ENCODE results near the gene HIPK2.

Gene HIPK2

DNA sequence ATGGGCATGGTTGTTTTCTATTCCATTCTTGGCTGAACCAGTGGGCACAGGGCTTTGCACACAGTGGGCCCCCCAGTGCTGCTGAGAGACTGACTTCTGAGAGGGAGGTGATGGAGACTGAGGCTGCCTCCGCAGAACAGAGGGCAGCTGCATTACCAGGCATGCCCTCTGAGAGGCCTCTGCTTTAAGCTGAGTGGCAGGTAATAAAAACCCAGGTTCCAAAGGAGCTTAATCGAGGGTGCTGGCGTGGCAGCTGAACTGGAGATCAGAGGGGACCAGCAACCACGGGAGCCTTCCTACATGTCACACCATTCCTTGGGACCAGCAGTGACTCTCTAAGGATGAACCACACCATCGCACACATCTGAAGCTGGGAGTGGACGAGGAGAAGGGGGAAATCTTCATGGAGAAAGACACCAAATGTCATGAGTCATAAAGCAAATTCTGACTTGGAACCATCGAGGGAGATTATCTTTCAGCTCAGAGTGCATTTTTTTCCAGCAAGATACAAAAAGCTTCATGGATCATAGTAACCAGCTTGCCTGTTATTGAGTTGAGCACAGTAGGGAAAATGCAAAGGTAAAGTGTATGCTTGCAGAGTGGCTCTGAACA lies 24.6 kb downstream of the HIPK2 start:
- FAIRE-seq (no peak), DNase-seq (ENCODE audit: low spot score) (no peak)

DNA sequence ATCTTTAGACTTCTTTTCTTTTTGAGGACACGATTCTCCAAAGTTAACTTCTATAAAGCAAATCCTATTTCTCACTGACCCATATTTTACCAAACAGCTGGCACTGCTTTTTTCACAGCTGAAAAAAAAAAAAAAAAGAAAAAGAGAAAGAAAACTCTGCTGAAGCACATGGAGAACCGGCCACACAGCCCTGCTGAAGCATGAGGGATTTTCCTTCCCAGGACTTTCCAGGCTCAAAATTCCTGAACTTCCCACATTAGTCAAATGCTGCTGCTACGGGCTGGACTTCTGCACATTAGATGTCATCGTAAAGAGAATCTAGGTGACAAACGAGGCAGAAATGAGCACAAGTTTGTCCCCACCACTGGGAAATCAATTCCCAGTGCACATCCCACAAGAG lies 25.2 kb downstream of the HIPK2 start:
- FAIRE-seq (no peak), DNase-seq (ENCODE audit: low spot score) (no peak)

DNA sequence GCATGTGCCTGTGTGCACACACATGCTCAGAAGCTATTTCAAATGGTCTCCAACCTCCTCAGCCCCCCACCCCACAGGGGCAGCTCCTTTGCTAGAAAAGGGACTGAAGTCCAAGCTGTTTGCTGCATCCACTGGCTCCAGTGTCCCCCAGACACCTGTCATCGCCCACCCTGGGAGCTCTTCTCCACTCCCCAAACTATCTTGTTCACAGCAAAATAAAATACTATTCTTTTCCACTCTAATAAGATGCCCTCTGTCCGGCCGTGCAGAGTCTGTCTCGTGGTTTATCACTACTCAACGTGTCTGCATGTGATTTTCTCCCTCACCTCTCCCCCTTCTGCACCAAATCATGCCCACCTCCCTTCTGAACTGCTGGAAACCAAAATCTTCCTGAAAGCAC lies 25.6 kb downstream of the HIPK2 start:
- FAIRE-seq: no peak
- DNase-seq (ENCODE audit: low spot score): no peak

DNA sequence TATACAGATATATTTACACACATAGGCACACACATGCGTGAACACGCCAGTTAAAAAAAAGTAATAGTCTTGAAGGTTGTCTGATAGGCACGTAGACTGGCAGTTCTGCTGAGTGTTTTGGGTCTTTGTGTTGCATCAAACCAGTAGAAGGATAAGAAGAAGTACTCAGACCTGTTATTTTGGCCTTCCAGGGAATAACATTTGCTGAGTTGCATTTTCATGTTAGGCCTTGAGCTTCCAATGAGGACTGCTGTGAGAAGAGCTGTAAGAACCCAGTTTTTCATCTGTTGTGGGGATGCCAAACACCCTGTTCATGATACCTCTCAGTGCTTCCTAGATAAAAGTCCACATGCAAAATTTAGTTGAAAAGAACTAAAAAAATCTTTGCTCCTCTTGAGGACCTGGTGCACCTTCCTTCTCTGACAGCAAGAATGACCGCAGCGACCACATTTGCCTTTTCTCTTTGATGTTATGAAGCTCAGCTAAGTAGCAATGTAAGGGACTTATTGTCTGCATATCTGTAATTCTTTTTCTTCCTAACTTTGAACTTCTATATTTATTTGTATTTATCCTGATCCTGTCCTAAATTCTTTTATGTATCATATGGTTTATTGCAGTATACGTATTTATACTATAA lies 27.2 kb downstream of the HIPK2 start:
- FAIRE-seq (no peak), DNase-seq (ENCODE audit: low spot score) (no peak)

DNA sequence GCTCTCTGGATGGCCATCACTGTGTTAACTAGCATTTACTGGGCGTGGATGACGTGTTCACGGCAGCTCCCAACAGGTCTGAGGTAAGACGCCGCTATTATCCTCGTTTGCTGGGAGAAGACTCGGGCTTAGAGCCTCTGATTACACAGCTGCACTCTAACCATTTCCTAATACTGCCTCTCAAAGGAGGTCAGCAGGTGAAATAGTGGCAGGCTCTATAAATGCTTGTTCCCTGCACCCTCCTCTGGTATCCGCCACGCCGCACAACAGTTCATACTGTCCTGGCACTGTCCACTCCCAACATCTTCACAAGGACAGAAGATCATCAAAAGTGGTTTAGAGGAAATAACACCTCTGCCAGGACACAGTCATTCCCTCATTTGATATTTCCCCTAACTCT lies 28.3 kb downstream of the HIPK2 start:
- FAIRE-seq (no peak), DNase-seq (ENCODE audit: low spot score) (no peak)

DNA sequence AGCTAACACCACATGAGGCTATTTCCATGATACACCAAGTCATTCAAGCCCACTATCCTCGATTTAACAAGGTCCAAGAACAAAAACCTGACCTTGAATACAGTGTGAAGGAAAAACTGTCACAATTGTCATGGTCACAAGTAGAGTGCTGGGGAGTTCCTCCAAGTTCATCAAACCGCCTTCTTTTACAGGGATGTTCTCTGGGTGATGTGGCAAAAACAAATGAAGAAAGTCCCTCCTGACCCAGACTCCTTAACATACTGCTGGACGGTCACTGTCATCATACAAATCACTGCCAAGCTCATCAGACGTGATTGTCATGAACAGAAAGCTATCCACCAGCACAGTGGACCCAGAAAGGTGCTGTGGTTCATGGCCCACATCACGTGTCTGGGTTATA lies 28.9 kb downstream of the HIPK2 start:
- FAIRE-seq (no peak), DNase-seq (ENCODE audit: low spot score) (no peak)

DNA sequence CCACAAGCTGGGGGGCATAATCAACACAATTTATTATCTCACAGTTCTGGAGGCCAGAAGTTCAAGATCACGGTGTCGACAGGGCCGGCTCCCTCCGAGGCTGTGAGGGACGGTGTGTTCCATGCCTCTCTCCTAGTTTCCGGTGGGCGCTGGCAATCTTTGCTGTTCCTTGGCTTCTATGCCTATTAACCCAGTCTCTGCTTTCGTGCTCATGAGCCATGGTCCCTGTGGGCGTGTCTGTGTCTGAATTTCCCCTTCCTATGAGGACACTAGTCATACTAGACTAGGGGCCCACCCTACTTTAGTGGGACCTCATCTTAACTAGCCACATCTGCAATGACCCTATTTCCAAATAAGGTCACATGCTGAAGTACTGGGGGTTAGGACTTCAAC lies 29.4 kb downstream of the HIPK2 start:
- no peak for DNase-seq (ENCODE audit: low spot score)

DNA sequence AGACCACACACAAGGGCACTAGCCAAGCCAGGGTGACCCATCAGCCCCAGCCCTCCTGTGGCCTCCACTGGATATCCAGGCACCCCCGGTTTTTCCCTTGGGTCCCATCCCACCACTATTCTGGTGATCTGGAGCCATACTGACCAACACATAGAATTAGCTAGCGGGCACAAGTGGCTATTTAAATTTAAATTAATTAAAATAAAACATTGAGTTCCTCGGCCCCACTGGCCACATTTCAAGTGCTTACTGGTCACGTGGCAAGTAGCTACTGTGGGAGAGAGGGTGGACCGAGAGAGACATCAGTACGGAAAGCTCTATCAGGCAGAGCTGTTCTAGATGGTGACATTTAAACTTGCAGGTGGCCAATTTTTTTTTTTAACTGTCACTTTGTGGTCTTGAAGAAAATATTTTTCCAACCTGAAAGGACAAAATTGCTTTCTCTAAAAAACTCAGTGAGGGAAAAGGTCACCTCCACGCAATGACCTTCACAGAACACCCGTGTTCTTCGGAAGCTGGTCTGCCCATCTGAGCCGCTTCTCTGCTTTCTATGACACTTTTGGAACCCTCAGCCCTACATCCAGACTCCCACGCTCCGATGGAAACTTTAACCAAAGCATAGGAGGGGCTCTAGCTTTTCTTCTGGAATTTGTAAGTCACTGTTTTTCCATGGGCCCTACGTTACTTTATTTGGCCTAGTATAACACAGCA lies 30.0 kb downstream of the HIPK2 start:
- DNase-seq (ENCODE audit: low spot score) (no peak), FAIRE-seq (no peak)

More for the DNA sequence above, 29.4 kb downstream of the HIPK2 start:
- no peak for FAIRE-seq

DNA sequence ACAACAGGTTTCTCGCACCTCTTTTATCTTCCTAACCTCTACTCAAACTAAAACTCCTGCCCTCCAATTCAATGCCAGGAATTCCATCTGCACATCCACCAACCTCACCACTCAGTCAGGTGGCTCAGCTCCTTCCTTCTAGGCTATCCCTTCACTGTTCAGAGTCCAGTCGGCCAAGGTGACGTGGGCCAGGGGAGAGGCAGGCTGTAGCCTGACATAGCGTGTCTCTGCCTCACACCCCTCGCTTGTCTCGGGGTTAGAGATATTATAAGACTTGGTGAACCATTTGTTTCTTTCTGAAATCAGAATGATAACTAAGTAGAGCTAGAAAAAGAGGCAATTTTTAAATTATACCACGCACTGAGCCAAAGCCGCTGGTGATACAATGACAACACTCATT lies 31.1 kb downstream of the HIPK2 start:
- FAIRE-seq (no peak), DNase-seq (ENCODE audit: low spot score) (no peak)

DNA sequence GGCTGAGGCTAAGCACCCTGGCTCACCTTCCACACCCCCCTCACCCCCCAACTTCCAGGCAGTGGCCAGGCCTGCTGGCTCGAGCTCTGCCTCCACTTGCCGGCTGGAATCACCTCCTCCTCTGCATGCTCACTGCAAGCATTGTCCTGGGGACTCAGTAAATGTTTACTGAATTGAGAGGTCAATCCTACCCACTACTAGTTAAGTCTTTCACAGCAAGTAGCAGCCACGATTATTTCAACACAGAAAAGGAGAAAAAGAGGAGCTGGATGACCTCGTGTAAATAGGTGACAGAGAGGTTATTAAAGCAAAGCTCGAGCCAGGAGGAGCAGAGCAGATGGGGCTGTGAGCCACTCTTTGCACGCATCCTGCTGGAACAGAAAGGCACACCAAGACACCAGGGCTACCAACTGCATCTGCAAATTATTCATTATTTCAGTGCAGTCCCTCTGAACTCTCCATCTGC lies 32.1 kb downstream of the HIPK2 start:
- FAIRE-seq (no peak), DNase-seq (ENCODE audit: low spot score) (no peak)

DNA sequence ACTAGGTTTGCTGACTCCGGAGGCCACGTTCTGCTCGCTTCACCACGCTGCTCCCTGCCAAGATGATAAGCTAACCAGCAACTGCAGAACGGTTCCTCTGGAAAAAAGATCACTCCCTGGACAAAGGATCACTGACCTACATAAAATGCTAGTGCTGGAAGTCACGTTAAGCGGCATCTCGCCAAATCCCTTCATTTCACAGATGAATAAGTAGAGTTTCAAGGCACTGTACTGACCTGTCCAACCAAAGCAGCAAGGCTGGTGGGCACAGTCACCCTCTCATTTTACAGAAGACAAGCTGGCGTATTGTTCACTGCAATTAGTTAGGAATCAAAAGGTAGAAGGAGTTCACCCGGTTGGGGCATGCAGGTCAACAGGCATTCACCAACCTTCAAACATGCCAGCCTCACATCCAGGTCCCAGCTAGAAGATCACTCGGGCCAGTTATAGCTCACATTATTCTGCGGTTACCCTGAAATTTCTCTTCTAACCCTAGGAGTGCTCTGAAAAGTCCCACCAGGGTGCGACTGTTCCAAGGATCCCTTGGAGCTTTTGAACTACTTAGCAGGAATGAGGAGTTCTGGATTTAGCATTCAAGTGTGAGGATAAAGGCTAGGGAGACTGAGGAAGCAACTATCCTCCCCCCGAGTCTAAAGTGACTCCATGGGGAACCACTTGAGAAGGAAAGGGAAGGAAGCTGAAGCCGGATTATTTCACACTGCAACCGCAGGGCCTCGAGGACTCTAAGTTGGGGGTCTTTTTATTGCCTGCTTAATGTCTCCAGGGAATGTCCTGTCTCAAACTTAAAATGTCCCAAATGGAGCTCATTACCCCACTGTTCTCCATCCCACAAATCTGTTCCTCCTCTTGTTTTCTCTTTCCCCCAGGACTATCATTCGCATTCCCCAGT lies 32.8 kb downstream of the HIPK2 start:
- DNase-seq (ENCODE audit: low spot score) (no peak), FAIRE-seq (no peak)

DNA sequence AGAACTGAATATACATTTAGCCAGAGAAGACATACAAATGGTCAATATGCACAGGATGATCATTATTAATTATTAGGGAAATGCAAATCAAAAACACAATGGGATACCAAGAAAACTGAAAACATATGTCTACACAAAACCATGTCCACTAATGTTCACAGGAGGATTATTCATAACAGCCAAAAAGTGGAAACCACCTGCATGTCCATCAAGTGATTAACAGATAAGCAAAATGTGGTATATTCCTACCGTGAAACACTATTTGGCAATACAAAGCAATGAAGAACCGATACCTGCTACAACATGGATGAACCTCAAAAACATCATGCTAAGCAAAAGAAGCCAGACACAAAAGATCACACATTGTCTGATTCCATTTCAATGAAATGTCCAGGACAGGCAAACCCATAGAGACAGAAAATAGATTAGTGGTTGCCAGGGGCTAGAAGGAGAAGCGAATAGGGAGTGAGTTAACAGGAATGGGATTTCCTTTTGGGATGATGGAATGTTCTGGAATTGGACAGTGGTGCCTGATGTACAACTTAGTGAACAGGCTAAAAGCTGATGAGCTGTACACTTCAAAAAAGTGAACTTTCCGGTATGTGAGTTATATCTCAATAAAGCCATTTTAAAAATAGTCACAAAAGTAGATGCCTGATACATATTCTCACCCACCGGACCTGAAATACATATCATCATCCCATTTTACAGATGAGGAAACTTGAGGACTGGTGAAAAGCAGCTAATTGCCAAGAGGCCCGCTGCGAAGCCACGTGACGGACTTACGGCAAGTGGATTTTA lies 33.6 kb downstream of the HIPK2 start:
- DNase-seq (ENCODE audit: low spot score) (no peak), FAIRE-seq (no peak)

DNA sequence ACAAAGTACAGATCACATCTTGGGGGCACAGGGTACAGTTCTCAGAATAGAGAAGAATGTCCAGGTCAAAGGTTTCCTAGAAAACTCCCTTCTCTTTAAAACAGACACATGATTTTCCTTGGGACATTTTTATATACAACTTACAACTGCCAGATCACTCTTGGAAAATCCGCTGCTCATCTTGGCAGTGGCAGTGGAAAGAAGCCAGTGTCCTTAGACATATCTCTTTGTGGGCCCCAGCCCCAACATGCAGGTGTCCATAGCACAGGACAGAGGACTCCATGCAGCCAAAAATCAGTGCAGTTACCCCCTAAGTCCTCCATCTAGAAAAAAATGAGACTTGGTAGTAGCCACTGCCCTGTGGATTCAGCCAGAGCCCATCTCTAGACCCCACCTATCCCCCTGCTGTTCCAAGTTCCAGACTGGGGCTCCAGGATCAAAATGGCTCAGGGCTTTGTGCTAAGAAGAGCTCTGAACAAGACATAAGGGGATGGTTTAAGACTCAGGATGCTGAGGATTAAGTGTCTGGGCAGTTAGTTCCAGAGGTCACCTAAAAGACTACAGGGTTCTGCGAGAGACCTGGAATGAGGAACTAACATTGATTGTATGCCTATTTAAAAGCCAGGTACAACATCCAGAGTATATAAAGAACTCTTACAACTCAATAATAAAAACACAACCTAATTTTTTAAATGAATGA lies 34.4 kb downstream of the HIPK2 start:
- no peak for DNase-seq (ENCODE audit: low spot score)
- no peak for FAIRE-seq

DNA sequence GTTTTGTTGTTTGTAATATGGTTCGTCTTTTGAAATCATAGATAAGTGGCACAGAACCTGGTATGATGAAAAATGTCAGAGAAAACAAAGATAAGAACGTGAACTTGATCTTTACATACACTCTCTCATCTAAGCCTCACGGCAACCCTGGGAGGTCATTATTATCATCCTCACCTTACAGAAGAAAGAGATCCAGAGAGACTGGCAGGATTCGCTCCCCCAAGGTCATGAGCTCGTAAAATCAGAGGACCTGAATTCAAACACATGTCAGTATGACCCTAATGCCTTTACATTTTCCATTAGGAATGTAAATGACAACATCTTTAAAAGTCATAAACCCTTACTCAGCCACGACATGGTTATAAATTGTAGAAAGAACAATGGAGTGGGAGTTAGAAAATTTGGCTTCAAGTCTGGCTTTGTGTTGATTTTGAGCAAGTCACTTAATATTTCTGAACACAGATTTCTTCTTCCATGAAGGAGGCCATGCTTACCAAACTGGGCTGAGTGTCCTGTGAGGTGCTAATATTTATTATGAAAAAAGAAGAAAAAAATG lies 35.9 kb downstream of the HIPK2 start:
- FAIRE-seq (no peak), DNase-seq (ENCODE audit: low spot score) (no peak)

DNA sequence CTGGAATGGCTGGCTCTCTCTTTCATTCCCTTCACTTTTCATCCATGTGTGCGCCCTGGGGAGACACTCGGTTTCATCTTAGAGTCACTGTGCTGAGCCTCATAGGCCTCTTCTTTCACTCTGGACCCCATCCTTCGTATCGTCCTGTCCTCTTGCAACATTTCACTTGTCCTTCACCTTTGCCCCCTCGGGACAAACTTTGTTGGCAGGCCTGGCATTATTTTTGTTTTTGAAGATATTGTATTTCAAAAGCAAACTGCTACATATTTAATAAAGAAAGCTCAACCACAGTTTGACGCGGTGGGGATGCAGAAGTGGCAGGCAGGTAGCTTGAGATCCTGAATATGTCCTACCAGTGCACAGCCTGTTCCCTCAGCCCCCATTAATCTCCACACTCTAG lies 36.6 kb downstream of the HIPK2 start:
- no peak for DNase-seq (ENCODE audit: low spot score)
- no peak for FAIRE-seq

DNA sequence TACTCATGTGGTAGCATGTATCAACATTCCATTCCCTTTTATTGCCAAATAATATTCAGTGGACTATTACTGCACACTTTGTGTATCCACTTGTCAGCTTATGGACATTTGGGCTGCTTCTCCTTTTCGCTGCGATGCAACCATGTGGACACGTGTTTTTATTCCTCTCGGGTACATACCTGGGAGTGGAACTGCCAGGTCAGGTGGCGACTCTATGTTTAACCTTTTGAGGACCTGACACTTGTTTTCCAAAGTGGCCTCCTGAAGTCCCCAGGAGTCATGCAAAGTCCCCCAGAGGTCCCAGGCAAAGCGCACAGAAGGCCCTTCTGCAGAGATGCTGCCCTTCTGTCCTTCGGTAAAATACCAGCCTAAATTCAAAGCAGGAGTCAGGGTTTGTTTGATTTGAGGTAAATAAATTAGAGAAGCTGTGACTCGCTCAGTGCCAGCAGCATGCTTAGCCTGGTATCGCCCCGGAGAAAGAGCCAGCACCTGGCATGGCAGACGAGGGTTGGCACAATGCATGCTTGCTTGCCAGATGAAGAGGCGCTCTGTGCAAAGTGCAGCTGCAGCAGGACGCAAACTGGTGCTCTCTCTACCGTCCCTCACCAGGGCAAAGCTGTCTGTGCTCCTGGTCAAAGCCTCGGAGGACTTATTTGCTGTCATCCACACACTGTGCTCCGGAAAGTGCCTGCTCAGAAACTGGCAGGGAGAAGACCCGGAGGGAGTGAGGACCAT lies 37.8 kb downstream of the HIPK2 start:
- DNase-seq (ENCODE audit: low spot score) (no peak), FAIRE-seq (no peak)

DNA sequence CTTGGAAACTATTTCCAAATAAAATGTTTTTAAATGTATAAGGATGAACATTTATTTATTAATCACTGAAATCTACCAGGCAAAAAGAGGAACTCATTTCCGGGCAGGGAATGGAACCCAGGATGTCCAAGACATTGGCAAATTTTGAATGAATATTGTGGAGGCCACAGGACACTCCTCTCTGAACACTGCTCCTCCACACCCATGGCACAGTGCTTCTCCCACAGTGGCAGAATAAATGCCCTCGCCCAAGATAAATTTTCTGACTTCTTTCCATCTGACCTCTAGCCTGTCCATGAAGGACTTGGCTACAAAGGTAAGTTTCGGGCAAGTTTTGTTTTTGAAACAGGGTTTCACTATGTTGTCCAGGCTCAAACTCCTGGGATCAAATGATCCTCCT lies 39.0 kb downstream of the HIPK2 start:
- no peak for FAIRE-seq
- no peak for DNase-seq (ENCODE audit: low spot score)

DNA sequence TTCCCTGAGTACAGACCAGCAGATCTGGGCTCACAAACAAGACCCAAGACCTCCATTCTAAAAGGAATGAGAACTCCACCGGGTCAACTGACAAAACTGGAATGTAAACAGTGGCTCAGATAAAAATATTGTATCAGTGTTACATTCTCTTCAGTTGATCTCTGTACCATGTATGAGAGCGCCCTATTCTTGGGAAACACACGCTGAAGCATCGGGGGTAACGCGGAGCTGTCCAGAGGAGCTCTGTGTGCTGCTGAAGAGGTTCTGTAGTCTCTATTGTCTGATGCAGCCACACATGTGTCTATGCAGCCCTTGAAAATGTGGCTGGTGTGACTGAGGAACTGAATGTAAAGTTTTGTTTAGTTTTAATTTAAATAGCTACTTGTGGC lies 39.7 kb downstream of the HIPK2 start:
- DNase-seq (ENCODE audit: low spot score) (no peak), FAIRE-seq (no peak)
